Prostate gland (tissue), 2 donors: ENCODE data around the gene BCL7A. TPM values are rescaled to one million over a fixed set of nuclear protein-coding genes. Genes with fewer than 3 reads are reported as not detected.

ENCODE experiments used
- DNase-seq: peaks from one replicate; pipeline ENCODE4 v3.0.0-alpha.2; 2019; ENCODE audit warnings: low spot score
- H3K27ac ChIP-seq, 2 donors: fragments of 200-600 bp; sonication (generic); 2 replicates each; pipeline ENCODE4 v1.5.1; 2017 to 2019
- H3K27me3 ChIP-seq: fragments of 200-600 bp; sonication (generic); replicated peaks from 2 replicates; pipeline ENCODE4 v1.5.1; 2019; ENCODE audit not compliant: insufficient read depth
- H3K36me3 ChIP-seq, 2 donors: fragments of 200-600 bp; sonication (generic); 1 replicate in 1 of 2; 2 replicates in 1 of 2; pipeline versions ENCODE4 v1.5.1 to v1.8.1; 2017 to 2019
- H3K4me1 ChIP-seq: fragments of 200-600 bp; sonication (generic); replicated peaks from 2 replicates; pipeline ENCODE4 v1.5.1; 2019
- H3K4me3 ChIP-seq, 2 donors: fragments of 200-600 bp; sonication (generic); 2 replicates each; pipeline ENCODE4 v1.5.1; 2017 to 2019
- H3K9me3 ChIP-seq: fragments of 200-600 bp; sonication (generic); 2 replicates; pipeline ENCODE4 v1.5.1; 2017
- CTCF ChIP-seq, 4 experiments: fragments of 200-600 bp in 2 of 4; fragments of 450-650 bp in 2 of 4; sonication (generic) in 2 of 4; IDR thresholded peaks; 1 replicate in 3 of 4; 2 replicates in 1 of 4; pipeline ENCODE4 v1.5.1; 2016 to 2019; ENCODE audit warnings: antibody characterized with exemption in 4 of 4, mild to moderate bottlenecking in 2 of 4, moderate library complexity in 2 of 4
- POLR2A ChIP-seq: fragments of 450-650 bp; IDR thresholded peaks from one replicate; pipeline ENCODE4 v1.6.1; 2016; ENCODE audit warnings: antibody characterized with exemption, mild to moderate bottlenecking
- POLR2AphosphoS5 ChIP-seq: sonication (generic); formaldehyde crosslinking; IDR thresholded peaks from one replicate; pipeline ENCODE4 v1.6.1; 2017; ENCODE audit warnings: antibody characterized with exemption
- WGBS: methylation state at CpG from one replicate; pipeline ENCODE4 v1.1.5; 2018; 5-methylcytosine and 5-hydroxymethylcytosine counted together
- intact Hi-C: fragments of 100-400 bp; cut with DNase I; formaldehyde crosslinking; loops from one replicate; pipeline ENCODE4 v1.14.2; 2022
- total RNA-seq, 2 donors: library from RNA; depleted of rRNA; stranded (reverse); fragments of >200 nt; gene quantifications; one replicate each; pipeline ENCODE4 v1.1.0, GENCODE V29; 2016

BCL7A gene
- total RNA-seq, 2 donors from 2014 or later, result 10.3 to 15.4 TPM

GRCh38 chr12:122106843-122107242 is 85.2 kb downstream of the BCL7A start:
- Histone ChIP-seq H3K9me3 (no peaks in the 10 kb centered on the region), H3K36me3 (no peaks in the 10 kb centered on the region), H3K27ac (no peak overlapping the region), H3K27me3 (no peaks in the 10 kb centered on the region), H3K4me1 (peaks cover 4% of the 10 kb centered on the region), H3K4me3 (no peak overlapping the region)
- intact Hi-C loops, result no loop called here
- 78% methylated on average over 8 of the region's 8 CpGs for WGBS
- DNase-seq, result no peak
- TF ChIP-seq POLR2AphosphoS5 (no peak), CTCF (IDR thresholded peaks at IDR 0.05) (no peak), POLR2A (no peak)

GRCh38 chr12:122107261-122107660 is 85.6 kb downstream of the BCL7A start:
- Histone ChIP-seq H3K9me3 (no peaks in the 10 kb centered on the region), H3K27ac (no peak overlapping the region), H3K4me1 (peaks cover 4% of the 10 kb centered on the region), H3K36me3 (no peaks in the 10 kb centered on the region), H3K27me3 (no peaks in the 10 kb centered on the region), H3K4me3 (no peak overlapping the region)
- intact Hi-C loops, result no loop called here
- 80% methylated on average over 6 of the region's 6 CpGs for WGBS
- TF ChIP-seq CTCF (IDR thresholded peaks at IDR 0.05) (no peak), POLR2AphosphoS5 (no peak), POLR2A (no peak)
- DNase-seq, result no peak

- no peak overlapping the region for H3K4me3 ChIP-seq
- 22% methylated on average over 2 of the region's 2 CpGs for WGBS
- TF ChIP-seq POLR2AphosphoS5 (peak; percentile 90), POLR2A (no peak)
Observed at GRCh38 chr12:122111089-122111641, 89.5 kb downstream of the BCL7A start.

More at GRCh38 chr12:122111089-122111641, 89.5 kb downstream of the BCL7A start:
- no peaks in the 10 kb centered on the region for H3K9me3 ChIP-seq
- peak overlapping the region in 1 of 2 donors; percentile 53 for H3K27ac ChIP-seq
- peaks cover 4% of the 10 kb centered on the region for H3K4me1 ChIP-seq
- H3K36me3 ChIP-seq, result no peaks in the 10 kb centered on the region
- no peaks in the 10 kb centered on the region for H3K27me3 ChIP-seq
- DNase-seq, result peak; percentile 69
- intact Hi-C loops, result no loop called here

Other genes with a start within 250 kb of the BCL7A start
- 10 to 100 TPM in 1 of 2 donors, 1 to 10 TPM in 1; 9.5 to 23.5 TPM for gene RHOF, start 228.2 kb upstream of the BCL7A start, total RNA-seq
- 10 to 100 TPM; 19.2 to 27.5 TPM for gene SETD1B, start 217.9 kb upstream of the BCL7A start, total RNA-seq
- gene HPD, start 163.0 kb upstream of the BCL7A start, total RNA-seq, result 1 to 10 TPM in 1 of 2 donors, under 1 TPM in 1; 0.41 to 4.0 TPM
- 10 to 100 TPM; 68.2 to 73.3 TPM for gene PSMD9, start 133.1 kb upstream of the BCL7A start, total RNA-seq
- 1 to 10 TPM in 1 of 2 donors, under 1 TPM in 1; 0.55 to 4.5 TPM for gene CFAP251, start 103.3 kb upstream of the BCL7A start, total RNA-seq
- gene MLXIP, start 56.9 kb downstream of the BCL7A start, total RNA-seq, result 10 to 100 TPM; 13.1 to 57.7 TPM
- not detected for gene IL31, start 152.3 kb downstream of the BCL7A start, total RNA-seq
- gene LRRC43, start 161.2 kb downstream of the BCL7A start, total RNA-seq, result 1 to 10 TPM; 1.2 to 5.7 TPM
- 1 to 10 TPM in 1 of 2 donors, under 1 TPM in 1; 0.64 to 5.1 TPM for gene B3GNT4, start 181.8 kb downstream of the BCL7A start, total RNA-seq
- 100 to 1,000 TPM in 1 of 2 donors, 10 to 100 TPM in 1; 54.1 to 132 TPM for gene DIABLO, start 204.2 kb downstream of the BCL7A start, total RNA-seq
- gene VPS33A, start 244.6 kb downstream of the BCL7A start, total RNA-seq, result 10 to 100 TPM; 11.3 to 23.9 TPM